Muscle layer of duodenum (tissue), 2 donors: ENCODE data around the gene PTPN14.
A peak's percentile ranks its signal among the peaks of the same experiment; 100 is the strongest.

Source experiments
- H3K27ac ChIP-seq: one replicate; pipeline ENCODE4 v1.7.0; 2013; ENCODE audit warnings: mild to moderate bottlenecking, low read length
- H3K27me3 ChIP-seq: one replicate; pipeline ENCODE4 v1.7.0; 2013; ENCODE audit warnings: low read depth, mild to moderate bottlenecking, control low read depth, low read length
- H3K36me3 ChIP-seq, 2 donors: one replicate each; pipeline ENCODE4 v1.7.0; 2013; ENCODE audit warnings: low read length in 2 of 2, control low read depth in 1 of 2, mild to moderate bottlenecking in 1 of 2; ENCODE audit not compliant: insufficient read depth in 2 of 2, control insufficient read depth in 1 of 2
- H3K4me1 ChIP-seq, 2 donors: one replicate each; pipeline ENCODE4 v1.7.0; 2013; ENCODE audit warnings: low read length in 2 of 2, mild to moderate bottlenecking in 2 of 2, control low read depth in 1 of 2, moderate library complexity in 1 of 2; ENCODE audit not compliant: insufficient read depth in 2 of 2, control insufficient read depth in 1 of 2
- H3K4me3 ChIP-seq, 2 donors: one replicate each; pipeline ENCODE4 v1.7.0; 2013; ENCODE audit warnings: low read length in 2 of 2, low read depth in 1 of 2, mild to moderate bottlenecking in 1 of 2
- H3K9me3 ChIP-seq, 2 donors: one replicate each; pipeline ENCODE4 v1.7.0; 2013; ENCODE audit warnings: low read length in 2 of 2, control low read depth in 1 of 2, mild to moderate bottlenecking in 1 of 2; ENCODE audit not compliant: control insufficient read depth in 1 of 2
- donor health status: healthy.

Gene PTPN14

DNA sequence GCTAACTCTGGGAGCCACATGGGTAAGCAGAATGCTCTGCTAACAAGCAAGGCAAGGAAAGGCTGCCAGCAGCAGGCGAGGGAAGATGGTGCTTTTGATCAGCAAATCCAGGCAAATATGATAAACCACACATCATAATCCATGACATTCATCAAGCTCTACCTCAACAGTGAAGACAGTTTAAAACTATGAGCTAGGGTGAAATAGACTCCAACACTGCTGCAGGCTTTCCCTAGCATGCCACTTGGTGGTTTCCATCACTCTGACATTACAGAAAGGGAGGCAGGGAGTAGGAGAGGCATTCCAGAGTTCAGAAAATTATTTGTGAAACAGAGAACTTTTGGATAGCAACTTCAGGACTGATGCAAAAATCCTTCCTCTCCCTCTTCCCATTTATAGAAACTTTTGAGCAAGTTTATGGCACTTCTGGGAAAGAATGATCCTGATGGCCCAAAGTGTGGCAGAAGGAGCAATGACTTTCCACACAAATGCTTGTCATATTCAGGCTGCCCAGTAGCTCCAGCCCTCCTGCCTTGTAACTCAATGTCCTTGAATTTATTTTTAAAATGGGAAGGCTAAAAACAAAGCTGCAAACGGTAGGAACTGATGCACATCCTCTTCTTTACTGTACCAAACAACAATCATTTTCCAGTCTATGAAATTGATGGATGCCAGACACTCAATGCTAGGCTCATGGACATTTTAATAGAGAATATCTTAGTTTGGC lies 199.7 kb downstream of the PTPN14 start:
- Histone ChIP-seq H3K36me3 (peaks cover 0 to 24% of the 10 kb centered on the region in 2 donors), H3K4me1 (peaks cover 0 to 7% of the 10 kb centered on the region in 2 donors), H3K9me3 (no peaks in the 10 kb centered on the region), H3K4me3 (no peak overlapping the region), H3K27ac (no peak overlapping the region), H3K27me3 (no peaks in the 10 kb centered on the region)

DNA sequence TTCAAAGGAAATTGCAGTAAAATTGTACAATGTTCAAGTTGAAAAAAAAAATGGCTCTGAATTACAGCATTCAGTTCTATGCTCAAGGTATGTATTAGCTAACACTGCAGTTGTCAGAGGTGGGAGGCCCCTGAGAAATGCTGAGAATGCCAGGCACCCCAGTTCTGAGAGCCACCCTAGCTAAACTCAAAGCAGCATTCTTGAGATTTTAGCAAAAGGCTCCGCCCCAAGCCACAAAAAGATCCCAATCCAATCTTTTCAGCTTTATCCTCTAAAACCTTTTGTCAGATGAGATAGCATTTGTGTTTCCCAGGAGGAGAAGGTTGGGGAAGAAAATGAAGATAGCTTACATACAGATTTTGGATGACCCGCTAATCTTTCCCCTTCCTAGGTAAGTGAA lies 201.6 kb downstream of the PTPN14 start:
- peaks cover 0 to 9% of the 10 kb centered on the region in 2 donors for H3K36me3 ChIP-seq
- no peak overlapping the region for H3K4me3 ChIP-seq
- H3K4me1 ChIP-seq: peaks cover 0 to 7% of the 10 kb centered on the region in 2 donors
- no peaks in the 10 kb centered on the region for H3K27me3 ChIP-seq
- H3K9me3 ChIP-seq: no peaks in the 10 kb centered on the region
- no peak overlapping the region for H3K27ac ChIP-seq

DNA sequence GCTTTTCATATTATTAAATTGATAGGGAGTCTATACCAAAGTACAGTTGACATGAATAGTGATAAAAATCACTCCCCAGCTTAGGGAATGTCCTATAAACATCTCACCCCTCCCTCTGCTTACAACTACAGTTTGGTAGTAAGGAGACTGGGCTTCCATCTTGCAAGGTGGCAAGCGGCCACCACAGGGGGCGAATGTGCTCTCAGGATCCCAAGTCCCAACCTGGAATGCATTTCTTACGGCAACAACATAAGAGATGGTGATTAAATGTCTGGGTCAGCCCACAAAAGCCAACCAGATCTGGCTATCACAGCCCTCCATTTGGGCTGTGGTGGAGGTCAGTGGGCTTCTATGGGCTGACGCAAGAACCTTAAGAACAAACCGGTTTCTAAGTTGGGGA lies 202.4 kb downstream of the PTPN14 start:
- no peak overlapping the region for H3K4me3 ChIP-seq
- no peaks in the 10 kb centered on the region for H3K27me3 ChIP-seq
- peaks cover 0 to 16% of the 10 kb centered on the region in 2 donors for H3K36me3 ChIP-seq
- H3K27ac ChIP-seq: no peak overlapping the region
- no peaks in the 10 kb centered on the region for H3K9me3 ChIP-seq
- no peaks in the 10 kb centered on the region for H3K4me1 ChIP-seq

DNA sequence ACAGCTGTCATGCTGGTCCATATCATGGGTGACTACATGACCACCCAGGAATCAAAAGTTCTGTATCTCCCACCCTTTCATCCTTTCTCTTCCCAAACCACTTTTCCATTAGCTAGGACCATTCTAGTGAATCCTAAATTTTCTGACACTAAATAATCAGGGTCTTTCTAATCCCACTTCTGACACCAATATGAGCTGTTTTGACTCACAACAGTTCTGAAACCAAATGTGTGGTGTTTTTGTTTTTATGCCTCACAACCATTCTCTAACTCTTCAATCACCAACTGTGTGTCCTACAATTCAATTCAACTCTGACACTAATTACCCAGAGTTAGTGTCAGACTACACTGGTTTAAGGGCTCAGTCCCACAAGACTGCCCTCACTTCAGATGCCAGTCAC lies 206.5 kb downstream of the PTPN14 start:
- no peaks in the 10 kb centered on the region for H3K9me3 ChIP-seq
- H3K27me3 ChIP-seq: no peaks in the 10 kb centered on the region
- no peak overlapping the region for H3K27ac ChIP-seq
- H3K4me3 ChIP-seq: no peak overlapping the region
- no peaks in the 10 kb centered on the region for H3K4me1 ChIP-seq
- peaks cover 0 to 23% of the 10 kb centered on the region in 2 donors for H3K36me3 ChIP-seq

DNA sequence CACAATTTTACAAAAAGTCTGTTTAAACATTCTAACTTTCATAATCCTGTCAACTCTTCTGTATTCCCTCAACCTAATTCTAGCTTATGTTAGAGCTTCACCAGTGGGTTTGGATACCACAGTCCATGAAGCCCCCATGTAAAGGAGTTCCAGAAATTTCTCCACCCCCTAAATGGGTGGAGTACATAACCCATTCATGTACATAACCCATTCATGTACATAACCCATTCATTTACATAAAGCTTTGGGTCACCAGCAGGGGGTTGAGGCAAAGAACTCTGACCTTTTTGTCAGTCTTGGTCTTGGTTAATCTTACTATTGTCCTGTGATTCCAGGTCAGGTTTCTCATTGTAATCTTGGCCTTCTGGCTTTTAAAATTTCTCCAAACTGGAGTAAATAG lies 208.9 kb downstream of the PTPN14 start:
- H3K4me1 ChIP-seq: peaks cover 0 to 6% of the 10 kb centered on the region in 2 donors
- no peak overlapping the region for H3K27ac ChIP-seq
- no peaks in the 10 kb centered on the region for H3K27me3 ChIP-seq
- H3K4me3 ChIP-seq: no peak overlapping the region
- H3K9me3 ChIP-seq: no peaks in the 10 kb centered on the region
- peaks cover 0 to 18% of the 10 kb centered on the region in 2 donors for H3K36me3 ChIP-seq

DNA sequence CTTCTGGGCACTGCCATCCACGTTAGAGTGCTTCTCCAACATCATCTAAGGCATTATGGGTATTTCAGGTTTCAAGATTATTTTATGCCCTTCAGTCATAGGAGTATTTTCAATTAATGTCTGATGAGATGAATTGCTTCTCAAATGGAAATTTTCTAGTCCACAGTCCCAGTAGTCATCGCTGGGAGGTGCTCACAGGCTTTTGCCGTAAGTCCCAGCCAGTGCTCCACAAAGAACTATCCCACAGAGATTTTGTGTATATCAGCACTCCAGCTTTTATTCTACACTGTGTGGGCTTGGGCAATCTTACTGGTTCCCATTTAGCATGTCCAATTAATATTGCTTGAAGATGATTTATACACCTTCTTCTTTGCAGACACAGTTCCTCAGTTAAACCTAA lies 209.5 kb downstream of the PTPN14 start:
- peaks cover 0 to 18% of the 10 kb centered on the region in 2 donors for H3K36me3 ChIP-seq
- no peak overlapping the region for H3K27ac ChIP-seq
- H3K4me1 ChIP-seq: peaks cover 0 to 12% of the 10 kb centered on the region in 2 donors
- no peaks in the 10 kb centered on the region for H3K9me3 ChIP-seq
- H3K4me3 ChIP-seq: no peak overlapping the region
- H3K27me3 ChIP-seq: no peaks in the 10 kb centered on the region

DNA sequence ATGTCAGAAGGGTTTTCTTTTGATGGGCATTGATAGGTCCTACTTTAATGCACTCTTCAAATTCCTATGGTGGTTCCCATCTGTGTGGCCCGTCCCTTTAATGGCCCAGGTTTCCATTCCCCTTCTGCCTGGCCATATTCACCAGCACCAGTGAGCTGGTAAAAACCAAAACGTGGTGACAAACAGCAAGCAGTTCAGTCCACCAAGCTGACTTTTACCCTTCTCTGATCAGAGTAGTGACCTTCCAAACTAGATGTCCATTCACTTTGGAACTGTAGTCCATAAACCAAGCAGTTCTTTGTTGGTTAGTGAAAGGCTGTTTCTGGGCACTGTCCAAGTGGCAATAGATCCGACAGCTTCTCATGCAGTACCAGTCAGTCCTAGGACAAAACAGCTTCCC lies 209.9 kb downstream of the PTPN14 start:
- no peaks in the 10 kb centered on the region for H3K27me3 ChIP-seq
- no peak overlapping the region for H3K27ac ChIP-seq

DNA sequence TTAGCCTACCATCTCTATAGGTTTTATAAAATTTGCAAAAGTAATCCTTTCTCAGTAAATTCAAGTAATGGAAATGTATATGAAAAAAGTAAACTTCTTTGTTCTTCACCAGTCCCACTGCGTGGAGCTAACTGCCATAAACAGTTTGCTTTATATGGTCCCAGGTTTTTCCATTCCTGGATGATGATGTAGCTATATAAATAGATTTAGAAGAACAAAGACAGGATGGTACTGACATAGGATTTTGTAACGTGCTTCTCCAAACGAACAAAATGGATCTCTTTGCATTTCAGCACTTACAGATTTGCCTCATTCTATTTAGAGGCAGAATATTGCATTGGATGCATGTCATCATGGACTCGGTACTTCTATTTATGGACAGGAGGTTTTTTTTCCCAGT lies 213.2 kb downstream of the PTPN14 start:
- H3K27ac ChIP-seq: peak overlapping the region; percentile 10
- no peak overlapping the region for H3K4me3 ChIP-seq
- peaks cover 0 to 3% of the 10 kb centered on the region in 2 donors for H3K36me3 ChIP-seq
- no peaks in the 10 kb centered on the region for H3K27me3 ChIP-seq
- peaks cover 0 to 15% of the 10 kb centered on the region in 2 donors for H3K4me1 ChIP-seq
- H3K9me3 ChIP-seq: no peaks in the 10 kb centered on the region

More for the DNA sequence above, 209.9 kb downstream of the PTPN14 start:
- Histone ChIP-seq H3K36me3 (peaks cover 0 to 18% of the 10 kb centered on the region in 2 donors), H3K4me1 (peaks cover 0 to 12% of the 10 kb centered on the region in 2 donors), H3K4me3 (no peak overlapping the region), H3K9me3 (no peaks in the 10 kb centered on the region)

DNA sequence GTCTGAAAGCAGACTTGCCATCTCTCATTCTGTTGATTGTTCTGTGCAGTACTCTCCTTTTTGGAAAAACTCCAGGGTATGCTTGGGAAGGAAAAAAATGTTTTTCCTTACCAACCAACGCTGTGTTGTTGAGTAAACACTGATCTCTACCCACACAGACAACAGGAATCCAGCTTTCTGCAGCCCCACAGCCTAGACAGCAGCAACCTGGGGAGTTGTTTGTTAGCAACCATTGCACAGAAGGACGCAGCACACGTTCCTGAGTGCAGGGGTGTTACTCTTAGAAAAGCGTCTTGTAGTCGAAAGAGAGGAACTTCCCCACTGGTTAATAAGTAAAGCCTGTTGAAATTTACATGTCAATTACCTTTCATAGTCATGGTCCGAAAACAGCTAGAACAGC lies 213.9 kb downstream of the PTPN14 start:
- Histone ChIP-seq H3K4me3 (no peak overlapping the region), H3K27ac (peak overlapping the region; percentile 10)

DNA sequence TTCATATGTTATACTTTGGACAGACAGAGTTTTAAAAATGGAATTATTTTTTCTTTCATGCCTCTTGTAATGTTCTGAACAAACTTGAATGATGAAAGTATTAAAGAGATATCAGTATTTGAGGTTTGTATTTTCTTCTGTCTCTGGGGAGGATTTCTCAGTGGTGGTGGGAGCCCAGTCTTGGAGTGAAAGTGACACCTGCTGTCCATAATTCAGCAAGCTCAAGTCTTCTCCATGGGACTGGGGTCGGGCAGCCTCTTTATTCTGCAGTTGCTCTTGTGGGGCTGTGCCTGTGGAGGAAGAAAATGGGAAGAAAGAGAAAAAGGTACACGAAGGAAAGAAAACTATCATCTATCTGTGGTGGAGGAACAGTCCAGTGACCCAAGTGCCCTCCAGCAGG lies 214.4 kb downstream of the PTPN14 start:
- H3K4me3 ChIP-seq: no peak overlapping the region
- H3K36me3 ChIP-seq: no peaks in the 10 kb centered on the region
- no peaks in the 10 kb centered on the region for H3K9me3 ChIP-seq
- H3K4me1 ChIP-seq: peaks cover 0 to 19% of the 10 kb centered on the region in 2 donors
- H3K27me3 ChIP-seq: no peaks in the 10 kb centered on the region
- H3K27ac ChIP-seq: peak overlapping the region; percentile 10

More for the DNA sequence above, 213.9 kb downstream of the PTPN14 start:
- H3K4me1 ChIP-seq: peaks cover 0 to 19% of the 10 kb centered on the region in 2 donors
- H3K27me3 ChIP-seq: no peaks in the 10 kb centered on the region
- no peaks in the 10 kb centered on the region for H3K9me3 ChIP-seq
- H3K36me3 ChIP-seq: peaks cover 0 to under 1% of the 10 kb centered on the region in 2 donors

DNA sequence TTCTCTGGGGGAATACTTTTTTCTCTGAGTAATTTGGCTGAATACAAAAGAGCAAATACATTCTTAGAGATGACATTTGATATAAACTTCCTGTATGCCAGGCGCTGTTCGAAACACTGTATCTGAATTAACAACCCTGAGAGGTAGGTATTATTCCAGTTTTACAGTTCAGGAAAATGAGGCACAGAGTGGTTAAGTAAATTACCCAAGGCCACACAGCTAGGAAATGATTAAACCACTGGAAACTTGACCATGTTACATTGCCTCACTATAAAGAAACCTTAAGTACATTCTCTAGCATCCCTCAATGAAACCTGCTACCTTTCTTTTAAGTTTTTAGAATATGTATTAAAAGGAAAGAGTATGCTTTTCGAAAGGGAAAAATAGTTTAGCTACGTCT lies 215.8 kb downstream of the PTPN14 start:
- Histone ChIP-seq H3K36me3 (no peaks in the 10 kb centered on the region), H3K27me3 (no peaks in the 10 kb centered on the region), H3K4me1 (peaks cover 0 to 19% of the 10 kb centered on the region in 2 donors), H3K9me3 (no peaks in the 10 kb centered on the region), H3K4me3 (no peak overlapping the region), H3K27ac (no peak overlapping the region)
